DMS53 treated with DMSO at 0.1 percent for 48 hours (cell line): ENCODE results near the gene MAFB.

Source experiments
- DNase-seq: peaks from one replicate; lab custom pipeline; 2025; ENCODE audit not compliant: unreplicated experiment; lab: John Stamatoyannopoulos, UW

MAFB gene

DNA sequence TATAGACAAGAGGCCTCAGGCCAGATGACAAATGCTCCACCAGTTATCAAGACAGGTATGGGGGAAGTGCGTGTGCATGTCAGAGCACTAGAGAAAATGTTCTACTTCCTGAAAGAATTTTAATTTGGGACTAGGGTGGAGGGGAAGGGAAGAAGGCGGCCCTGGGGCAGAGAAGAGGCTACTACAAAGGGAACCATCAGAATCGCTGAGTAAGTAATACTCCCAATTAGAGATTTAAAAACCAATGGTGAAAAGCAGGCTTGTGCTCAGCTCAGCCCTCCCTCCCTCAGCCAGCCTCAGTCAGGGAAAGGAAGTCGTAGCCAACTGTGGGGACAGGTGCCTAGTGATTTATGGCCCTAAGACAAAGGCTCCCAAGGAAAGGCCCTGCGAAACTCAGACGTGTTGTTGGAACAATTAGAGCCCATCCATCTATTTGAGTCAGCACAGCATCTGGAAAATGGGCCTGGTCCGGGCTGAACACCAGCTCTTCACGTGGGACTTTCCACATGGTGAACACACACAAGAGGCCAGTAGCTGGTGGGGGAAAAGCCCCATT is 15.0 kb upstream of the MAFB start:
- DNase-seq: no peak

- no peak for DNase-seq
Measured at GRCh38 chr20:40702504-40702903, 13.5 kb upstream of the MAFB start.

DNA sequence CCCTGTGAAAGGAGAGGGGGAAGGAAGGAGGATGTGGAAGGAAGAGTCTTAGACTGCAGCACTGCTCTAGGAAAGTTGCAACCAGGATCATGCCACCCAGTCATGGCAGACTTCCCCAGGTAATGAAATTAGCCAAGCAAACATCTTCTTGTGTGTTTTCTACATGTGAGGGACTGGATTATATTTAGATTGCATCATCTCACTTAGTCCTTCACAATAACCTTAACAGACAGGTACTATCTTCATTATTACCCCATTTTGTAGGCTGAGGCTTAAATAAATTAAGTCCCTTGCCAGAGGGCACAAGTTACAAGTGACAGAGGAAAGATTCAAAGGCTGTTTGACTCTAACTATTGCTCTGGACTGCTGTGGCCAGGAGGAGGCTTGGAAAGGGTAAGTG is 9.7 kb upstream of the MAFB start:
- no peak for DNase-seq

DNA sequence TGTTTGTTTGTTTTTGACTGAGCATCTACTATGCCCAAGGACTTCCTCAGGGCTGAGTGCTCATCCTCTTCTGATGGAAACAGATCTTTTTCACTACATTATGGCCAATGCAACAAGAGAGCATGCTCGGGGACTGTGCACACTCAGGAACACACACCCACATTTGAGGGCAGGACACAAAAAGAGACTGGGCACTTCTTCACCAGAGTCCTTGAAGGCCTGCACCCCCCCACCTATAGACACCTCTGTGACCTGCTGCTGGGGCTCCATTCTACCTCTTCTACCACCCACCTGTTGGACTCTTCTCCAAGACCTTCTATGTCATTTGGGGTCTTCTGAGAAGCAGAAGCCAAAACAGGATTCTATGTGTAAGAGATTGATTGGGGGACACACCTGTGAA is 9.2 kb upstream of the MAFB start:
- no peak for DNase-seq

DNA sequence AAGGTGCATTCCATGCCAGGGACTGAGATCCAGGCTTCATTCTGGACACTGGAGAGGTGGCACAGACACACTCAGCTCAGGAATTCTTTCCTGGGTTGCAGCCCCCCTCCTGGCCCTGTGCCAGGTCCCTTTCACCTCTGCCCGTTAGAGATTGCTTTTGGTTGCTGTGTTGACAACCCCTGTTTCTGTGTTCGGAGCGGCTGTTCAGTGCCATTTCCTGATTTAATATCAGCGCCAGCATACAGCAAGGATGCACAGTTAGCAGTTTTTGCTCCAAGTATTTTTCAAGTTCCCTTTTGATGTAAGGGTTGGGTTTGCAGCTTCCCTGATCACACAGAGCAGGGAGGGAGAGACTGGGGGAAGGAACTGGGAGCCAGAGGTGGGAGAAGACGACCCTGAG is 8.5 kb upstream of the MAFB start:
- DNase-seq: no peak

DNA sequence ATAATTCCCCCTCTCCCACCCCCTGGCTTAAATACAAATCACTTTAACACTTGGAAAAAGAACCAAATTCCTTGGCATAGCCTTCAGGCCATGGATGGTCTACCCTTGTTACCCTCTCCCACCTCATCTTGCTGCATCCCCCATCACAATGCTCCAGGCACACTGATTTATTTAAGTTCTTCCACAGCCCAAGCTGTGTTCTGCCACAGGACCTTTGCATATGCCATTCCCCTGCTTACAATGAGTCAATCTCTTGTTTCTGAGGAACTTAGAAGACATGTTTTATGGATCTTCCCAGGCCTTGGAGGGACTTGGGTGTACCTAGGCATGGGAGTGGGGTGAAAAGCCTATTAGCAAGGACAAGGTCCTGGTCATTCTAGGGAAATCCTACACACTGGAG is 6.2 kb upstream of the MAFB start:
- no peak for DNase-seq

GRCh38 chr20:40694246-40694645 is 5.2 kb upstream of the MAFB start:
- no peak for DNase-seq

- DNase-seq: no peak
Measured at GRCh38 chr20:40692240-40693011, 3.4 kb upstream of the MAFB start.

- DNase-seq: no peak
Measured at GRCh38 chr20:40691566-40692239, 2.7 kb upstream of the MAFB start.

DNA sequence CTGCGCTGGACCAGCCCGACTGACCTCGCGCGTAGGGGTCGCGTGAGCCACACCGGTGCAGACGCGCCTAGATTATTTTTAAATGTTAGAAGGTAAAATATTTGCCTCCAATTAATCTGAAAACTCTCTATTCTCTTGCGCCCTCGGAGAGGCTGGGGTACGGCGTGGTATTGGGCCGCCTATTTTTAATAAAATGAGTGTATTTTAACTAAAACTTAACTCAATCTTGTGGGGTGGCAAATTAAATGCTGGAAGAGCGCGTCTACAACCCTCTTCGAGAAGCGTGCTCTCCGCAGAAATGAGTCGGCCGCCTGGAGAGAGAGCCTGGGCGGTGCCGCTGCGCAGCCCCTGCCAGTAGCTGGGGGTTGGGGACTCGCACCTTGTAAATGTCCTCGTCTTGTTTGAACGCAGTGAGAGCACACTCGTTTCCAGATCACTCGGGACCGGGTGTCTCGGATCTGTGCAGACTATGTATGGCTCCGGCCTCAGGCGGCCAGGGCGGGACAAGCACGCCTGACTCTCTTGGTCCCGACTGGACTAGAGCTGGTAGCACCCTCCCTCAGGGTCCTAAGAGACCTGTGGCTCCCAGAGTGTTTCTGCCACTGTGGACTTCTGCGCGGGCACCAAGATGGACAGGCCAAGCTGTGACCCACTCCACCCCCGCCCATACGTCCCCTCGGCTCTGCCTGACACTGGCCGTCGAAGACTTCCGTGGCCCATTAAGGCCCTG is 2.0 kb upstream of the MAFB start:
- no peak for DNase-seq

- no peak for DNase-seq
Measured at GRCh38 chr20:40689943-40690835, 1.2 kb upstream of the MAFB start.

DNA sequence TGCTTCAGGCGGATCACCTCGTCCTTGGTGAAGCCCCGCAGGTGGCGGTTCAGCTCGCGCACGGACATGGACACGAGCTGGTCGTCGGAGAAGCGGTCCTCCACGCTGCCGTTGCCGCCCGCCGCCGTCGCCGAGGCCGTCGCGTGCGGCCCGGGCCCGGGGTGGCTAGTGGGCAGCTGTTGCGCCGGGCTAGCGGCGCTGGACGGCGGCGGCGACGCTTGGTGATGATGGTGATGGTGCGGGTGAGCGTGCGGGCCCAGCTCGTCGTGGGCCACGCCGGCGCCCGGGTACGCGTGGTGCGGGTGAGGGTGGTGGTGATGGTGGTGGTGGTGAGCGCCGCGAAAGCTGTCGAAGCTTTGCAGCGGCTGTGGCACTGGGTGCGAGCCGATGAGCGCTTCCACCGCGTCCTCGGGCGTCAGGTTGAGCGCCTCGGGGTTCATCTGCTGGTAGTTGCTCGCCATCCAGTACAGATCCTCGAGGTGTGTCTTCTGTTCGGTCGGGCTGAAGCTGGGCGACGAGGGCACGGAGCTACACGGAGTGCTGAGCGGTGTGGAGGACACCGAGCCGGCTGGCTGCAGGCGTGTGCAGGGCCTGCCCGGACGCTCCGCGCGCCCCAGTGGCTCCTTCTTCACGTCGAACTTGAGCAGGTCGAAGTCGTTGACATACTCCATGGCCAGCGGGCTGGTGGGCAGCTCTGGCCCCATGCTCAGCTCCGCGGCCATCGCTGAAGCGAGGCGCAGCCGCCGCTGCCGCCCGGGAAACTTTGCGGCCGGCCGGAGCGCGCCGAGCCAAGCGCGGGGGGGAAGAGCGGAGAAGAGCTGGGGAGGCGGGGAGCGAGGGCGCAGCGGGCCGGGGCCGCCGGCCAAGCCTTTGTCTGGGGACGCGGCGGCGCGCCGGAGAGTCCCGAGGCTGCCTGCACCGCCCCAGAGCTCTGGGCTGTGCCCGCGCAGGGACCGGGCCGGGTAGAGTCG is 622 bp downstream of the MAFB start:
- DNase-seq: no peak

GRCh38 chr20:40687384-40688128 is 1.5 kb downstream of the MAFB start:
- no peak for DNase-seq

DNA sequence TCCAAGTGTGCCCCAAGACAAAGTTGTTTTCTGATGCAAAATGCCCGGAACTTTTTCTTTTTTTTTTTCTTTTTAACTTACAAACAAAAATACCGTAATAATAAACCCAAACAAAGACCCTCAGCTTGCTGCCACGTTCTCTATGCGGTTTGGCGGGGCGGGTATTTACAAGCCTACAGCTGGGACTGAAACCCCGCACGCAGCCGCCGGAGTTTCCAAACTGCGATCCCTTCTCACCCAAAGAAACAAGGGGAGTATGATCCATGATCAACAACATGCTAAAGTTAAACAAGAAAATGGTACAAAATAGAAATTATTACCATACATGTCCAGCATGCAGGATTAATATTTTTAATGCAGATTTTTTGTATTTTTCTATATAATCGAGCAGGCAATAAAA is 2.1 kb downstream of the MAFB start:
- DNase-seq: no peak

DNA sequence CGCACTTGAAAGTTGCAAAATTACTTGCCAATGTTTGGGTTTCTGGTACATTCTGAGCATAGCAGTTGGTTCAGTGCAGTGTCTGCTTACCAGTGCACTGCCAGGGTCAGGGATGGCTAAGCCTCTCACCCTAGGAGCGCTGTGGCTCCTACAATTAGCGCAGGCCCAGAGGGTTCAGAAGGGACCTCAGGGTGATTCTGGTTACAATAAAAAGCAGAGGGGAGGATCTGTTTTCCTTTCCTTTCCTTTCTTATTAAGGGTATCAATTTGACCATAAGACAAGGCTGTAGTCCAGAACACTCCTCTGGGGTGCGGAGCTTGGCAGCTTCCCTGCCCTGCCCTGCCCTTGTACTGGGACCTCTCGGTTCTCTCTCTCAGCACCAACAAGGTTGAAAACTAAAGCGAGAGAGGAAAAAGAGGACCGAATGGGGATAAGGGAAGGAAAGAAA is 2.6 kb downstream of the MAFB start:
- DNase-seq: no peak

- no peak for DNase-seq
Measured at GRCh38 chr20:40685349-40685748, 3.7 kb downstream of the MAFB start.

DNA sequence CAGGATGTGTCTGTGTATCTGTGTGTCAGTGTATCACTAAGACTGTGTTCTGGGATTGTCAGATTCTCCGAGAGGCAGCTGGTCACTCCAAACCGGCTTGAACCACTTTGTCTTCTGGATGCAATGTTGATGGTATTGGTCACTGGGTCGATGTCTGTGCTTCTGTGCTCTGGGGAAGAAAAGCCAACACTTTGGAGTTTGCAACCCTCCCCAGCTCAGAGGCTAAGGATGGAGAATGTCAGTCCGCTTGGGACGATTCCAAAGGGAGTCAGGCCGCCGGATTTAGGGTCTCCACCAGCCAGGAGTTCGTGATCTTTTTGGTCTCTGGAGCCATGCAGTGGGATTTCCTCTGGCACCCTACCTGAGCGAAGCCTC is 5.2 kb downstream of the MAFB start:
- DNase-seq: no peak

- no peak for DNase-seq
Measured at GRCh38 chr20:40683221-40683893, 5.7 kb downstream of the MAFB start.
